Measurements from ENCODE around the gene RWDD3.

Gene RWDD3

GRCh38 chr1:95233737-95234500, at the start of gene RWDD3:
Gene RWDD3 (plus strand): TSS chr1:95234210. CDS start chr1:95234231, 21 bp downstream.
- DNase-seq = peak; percentile 96

GRCh38 chr1:95186149-95186548, 47.9 kb upstream of the RWDD3 start:
- no peak for DNase-seq

GRCh38 chr1:95193591-95193990, 40.4 kb upstream of the RWDD3 start:
- DNase-seq = no peak

- no peak for DNase-seq
Measured at GRCh38 chr1:95195046-95195445, 39.0 kb upstream of the RWDD3 start.

GRCh38 chr1:95196017-95196416, 38.0 kb upstream of the RWDD3 start:
- no peak for DNase-seq

- DNase-seq = peak; percentile 30
Measured at GRCh38 chr1:95197616-95198252, 36.3 kb upstream of the RWDD3 start.

- no peak for DNase-seq
Measured at GRCh38 chr1:95201905-95202304, 32.1 kb upstream of the RWDD3 start.

GRCh38 chr1:95203908-95204437, 30.0 kb upstream of the RWDD3 start:
- no peak for DNase-seq

GRCh38 chr1:95206514-95206913, 27.5 kb upstream of the RWDD3 start:
- DNase-seq = no peak

- DNase-seq = no peak
Measured at GRCh38 chr1:95207223-95207935, 26.6 kb upstream of the RWDD3 start.

- no peak for DNase-seq
Measured at GRCh38 chr1:95208876-95209275, 25.1 kb upstream of the RWDD3 start.

- no peak for DNase-seq
Measured at GRCh38 chr1:95209291-95209690, 24.7 kb upstream of the RWDD3 start.

- DNase-seq = no peak
Measured at GRCh38 chr1:95216292-95216990, 17.6 kb upstream of the RWDD3 start.

- no peak for DNase-seq
Measured at GRCh38 chr1:95217371-95217770, 16.6 kb upstream of the RWDD3 start.

- no peak for DNase-seq
Measured at GRCh38 chr1:95219407-95219806, 14.6 kb upstream of the RWDD3 start.

- no peak for DNase-seq
Measured at GRCh38 chr1:95221306-95221705, 12.7 kb upstream of the RWDD3 start.

- no peak for DNase-seq
Measured at GRCh38 chr1:95222629-95223028, 11.4 kb upstream of the RWDD3 start.

- DNase-seq = no peak
Measured at GRCh38 chr1:95223110-95223509, 10.9 kb upstream of the RWDD3 start.

- no peak for DNase-seq
Measured at GRCh38 chr1:95226781-95227660, 7.0 kb upstream of the RWDD3 start.

GRCh38 chr1:95229037-95229436, 5.0 kb upstream of the RWDD3 start:
- no peak for DNase-seq

- no peak for DNase-seq
Measured at GRCh38 chr1:95229706-95230105, 4.3 kb upstream of the RWDD3 start.

GRCh38 chr1:95230256-95230655, 3.8 kb upstream of the RWDD3 start:
- DNase-seq = no peak
